NCI-H1048 (cell line): ENCODE results near the gene TAB2.
"Not testable (repeated sequence)": the region's sequence is repeated elsewhere in the genome, so short reads cannot be mapped to it uniquely, and the experiment has no call there.

Experiments used
- DNase-seq: peaks from one replicate; lab custom pipeline; 2025; lab: John Stamatoyannopoulos, UW

TAB2 gene

DNA sequence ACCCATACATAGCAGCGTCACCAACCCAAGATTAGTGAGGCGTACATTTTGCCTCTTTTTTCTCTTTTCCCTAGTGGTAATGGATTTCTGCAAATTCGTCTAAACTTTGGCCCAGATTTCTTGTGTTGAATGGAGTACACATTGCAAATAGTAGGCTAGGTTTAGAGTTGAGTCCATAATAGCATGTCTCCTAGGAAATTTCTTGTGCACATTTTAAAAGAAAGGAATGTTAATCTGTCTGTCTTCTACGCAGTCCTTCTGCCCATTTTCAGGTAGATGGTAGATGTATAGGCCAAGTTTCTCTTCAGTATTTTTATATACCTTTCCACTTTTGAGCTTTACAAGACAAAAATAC is 15.7 kb downstream of the TAB2 start:
- DNase-seq, result no peak

DNA sequence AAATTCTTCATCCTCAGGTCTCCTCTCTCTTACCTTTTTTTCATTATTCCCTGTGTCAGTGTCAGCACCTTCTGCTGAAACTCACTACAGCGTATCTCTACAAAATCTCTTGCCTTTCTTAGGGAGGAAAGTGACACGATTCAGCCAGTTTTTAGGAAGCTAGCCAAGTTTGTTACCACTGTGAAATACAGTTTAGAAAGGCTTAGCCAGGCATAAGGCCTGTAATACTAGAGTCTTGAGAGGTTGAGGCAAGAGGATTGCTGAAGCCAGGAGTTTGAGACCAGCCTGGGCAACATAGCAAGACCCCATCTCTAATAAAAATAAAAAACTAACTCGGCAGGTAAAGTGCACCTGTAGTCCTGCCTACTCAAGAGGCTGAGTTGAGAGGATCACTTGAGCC is 16.7 kb downstream of the TAB2 start:
- no peak for DNase-seq

DNA sequence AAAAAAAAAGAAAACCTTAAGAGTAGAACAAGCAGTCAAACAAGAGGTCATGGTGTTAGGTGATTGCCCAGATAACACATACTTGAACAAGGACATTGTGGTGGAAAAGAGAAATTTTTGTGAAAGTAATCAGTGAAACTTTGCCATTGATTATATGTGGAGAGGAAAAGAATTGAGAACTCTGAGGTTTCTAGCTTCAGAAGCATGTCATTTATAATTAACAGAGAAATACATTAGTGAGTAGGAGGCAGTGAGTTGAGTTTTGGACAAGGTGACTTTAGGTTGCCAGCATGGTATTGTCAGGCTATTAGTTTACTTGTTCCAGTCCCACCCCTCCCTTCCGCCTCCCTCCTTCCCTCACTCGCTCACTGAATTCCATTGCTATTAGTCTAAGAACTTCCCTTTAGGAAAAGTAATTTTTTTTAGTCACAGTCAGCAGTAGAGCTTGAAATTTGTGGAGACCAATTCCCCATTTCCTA is 17.2 kb downstream of the TAB2 start:
- no peak for DNase-seq

DNA sequence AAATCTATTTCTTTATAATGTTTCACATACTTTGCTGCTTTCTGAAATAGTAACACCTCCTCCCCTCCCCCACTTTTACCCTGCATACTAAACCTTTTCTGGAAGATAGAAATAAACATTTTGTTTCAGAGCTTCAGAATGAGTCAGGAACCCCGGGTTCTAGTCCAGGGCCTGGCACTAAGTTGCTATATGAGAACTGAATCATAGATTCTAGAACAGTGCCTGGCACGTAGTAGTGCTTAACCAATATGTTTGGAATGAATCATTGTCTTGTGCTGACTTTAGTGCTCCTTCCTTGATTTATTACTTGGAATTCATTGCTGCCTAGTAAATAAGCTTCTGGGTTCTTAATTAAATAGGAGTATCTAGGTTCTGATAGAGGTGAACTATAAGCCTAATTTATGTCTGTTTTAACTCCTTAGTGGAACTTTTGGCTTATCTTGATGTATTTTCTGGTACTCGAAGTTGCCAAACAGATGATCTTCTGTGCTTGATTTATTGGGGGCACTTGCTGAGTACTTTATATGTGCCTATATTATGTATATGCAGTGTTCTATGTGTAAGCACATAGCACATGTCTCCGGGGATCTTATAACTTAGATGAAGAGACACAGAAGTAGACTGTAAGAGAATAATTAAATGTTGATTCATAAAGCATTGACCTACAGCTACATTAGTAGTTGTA is 18.6 kb downstream of the TAB2 start:
- no peak for DNase-seq

DNA sequence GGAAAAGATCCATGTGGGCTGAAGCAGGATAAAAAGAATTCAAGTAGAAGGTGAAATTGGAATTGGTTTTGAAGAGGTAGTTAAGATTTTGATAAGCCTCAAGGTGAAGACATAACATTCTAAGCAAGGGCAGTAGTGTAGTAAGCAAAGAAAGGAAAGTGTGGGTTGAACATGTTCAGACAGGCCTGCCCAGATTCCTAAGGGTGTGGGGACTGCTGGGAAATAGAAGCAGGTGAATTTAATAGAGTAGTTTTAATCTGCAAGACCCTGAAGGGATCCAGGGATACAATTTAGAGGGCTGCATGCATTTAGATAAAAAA is 19.1 kb downstream of the TAB2 start:
- DNase-seq, result no peak

DNA sequence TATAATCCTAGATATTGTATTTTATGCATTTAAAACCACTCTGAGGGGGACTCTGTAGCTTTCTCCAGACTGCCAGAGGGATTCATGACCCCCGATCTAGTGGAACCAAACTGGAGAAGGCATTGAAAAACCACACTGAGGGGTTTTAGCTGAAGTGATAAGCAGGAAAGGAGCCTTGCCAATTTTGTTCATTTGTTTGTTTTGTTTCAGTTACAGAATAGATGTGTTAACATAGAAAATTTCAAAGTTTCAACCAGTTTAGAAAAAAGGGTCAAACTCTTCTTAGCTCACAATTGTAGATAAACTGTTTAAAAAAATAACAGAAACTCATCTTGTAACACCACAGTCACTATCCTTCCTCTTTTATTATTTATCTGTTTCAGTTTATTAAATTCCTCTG is 19.8 kb downstream of the TAB2 start:
- no peak for DNase-seq

DNA sequence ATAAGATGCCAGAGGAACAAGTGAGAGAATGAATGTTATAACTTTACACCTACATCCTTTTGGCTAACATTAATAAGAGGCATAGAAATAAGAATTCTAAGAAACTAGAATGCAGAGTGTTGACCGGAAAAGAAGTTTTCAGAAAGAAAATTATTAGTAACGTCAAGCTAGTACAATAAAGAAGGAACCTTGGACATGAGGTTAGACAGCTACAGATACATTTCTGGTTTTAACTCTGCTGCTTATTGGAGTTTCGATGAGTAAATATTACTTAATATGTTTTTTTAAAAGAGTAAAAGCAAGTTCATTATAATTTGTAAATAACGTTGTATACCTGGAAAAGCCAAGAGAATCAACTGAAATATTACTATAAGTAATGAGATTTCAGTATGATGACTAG is 22.7 kb downstream of the TAB2 start:
- no peak for DNase-seq

DNA sequence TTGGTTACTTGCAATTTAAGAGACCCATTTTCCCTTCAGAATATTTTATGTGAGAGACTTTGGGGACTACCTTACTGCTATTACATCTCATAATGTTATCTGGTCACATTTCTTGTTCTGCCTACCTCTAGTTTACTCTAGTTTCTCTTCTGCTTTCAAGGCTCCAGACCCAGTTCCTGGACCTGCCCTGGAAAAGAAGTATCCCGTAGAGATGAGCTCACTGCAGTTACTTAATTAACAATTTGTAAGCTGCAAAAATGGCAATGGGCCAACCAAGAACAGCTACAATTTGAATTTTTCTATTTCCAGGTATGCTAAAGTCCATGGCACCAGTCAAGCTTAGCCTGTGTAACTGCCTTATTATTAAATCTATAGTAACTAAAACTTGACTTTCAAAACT is 25.0 kb downstream of the TAB2 start:
- no peak for DNase-seq

DNA sequence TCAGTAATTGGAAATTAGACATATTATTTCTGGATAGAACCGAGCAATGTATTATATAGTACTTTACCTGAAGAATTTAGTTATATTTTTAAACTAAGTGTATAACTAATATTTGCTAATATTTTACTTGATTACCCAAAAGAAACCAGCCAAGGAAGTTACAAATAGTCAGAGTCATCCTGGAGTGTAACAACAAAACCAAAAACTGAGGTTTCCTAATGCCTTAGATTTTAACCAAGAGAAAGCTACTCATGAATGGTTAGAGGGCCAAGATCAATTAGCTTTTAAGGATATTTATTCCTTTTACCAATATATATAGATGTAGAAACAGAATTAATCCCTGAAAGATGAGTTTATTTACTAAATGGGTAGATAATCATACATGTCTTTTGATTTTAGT is 26.0 kb downstream of the TAB2 start:
- no peak for DNase-seq

DNA sequence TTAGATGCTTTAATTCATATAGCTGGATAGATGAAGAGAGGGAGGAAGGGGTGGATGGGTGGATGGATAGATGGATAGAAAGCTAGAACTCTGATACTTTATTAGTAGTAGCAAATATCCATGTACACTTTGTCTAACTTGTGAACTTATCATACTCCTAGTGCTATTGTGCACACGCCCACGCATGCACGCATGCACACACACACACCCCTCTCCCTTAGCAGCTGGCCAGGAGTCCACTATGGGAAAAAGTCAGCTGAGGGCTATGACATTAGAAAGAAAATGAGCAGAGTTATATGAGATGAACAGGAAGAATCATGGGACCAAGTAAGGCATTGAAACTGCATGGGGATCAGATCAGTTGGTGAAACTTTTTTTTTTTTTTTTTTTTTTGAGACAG is 28.6 kb downstream of the TAB2 start:
- DNase-seq, result no peak

DNA sequence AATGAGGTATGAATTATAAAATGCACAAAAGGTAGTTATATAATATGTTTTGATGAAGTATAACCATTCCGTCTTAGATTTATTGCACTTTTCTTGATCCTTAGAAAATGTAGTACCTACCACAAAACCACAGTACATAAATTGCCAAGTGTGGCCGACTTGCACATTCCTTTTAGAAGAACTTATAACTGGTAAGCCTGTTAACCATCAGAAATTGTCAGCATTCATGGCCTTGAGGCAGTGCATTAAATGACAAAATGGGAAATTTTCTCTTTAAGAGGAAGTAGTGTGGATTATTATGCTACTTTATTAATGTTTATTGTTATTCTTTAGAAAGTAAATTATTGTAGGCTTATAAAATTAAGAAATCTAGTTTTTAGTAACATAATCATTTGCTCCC is 29.6 kb downstream of the TAB2 start:
- DNase-seq, result no peak

DNA sequence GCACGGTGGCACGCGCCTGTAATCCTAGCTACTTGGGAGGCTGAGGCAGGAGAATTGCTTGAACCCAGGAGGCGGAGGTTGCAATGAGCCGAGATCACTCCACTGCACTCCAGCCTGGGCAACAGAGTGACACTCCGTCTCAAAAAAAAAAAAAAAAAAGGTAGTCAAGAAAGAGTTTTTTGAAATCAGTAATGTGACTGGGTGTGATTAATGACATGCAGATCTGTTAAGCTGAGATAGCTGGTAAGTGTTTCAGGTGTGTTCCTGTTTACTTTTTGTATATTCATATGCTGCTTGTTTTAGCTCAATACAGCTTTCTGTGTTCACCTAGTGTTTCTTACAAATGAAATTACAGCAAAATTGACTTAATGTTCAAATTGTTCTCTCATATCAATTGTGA is 31.8 kb downstream of the TAB2 start:
- not testable (repeated sequence) for DNase-seq

DNA sequence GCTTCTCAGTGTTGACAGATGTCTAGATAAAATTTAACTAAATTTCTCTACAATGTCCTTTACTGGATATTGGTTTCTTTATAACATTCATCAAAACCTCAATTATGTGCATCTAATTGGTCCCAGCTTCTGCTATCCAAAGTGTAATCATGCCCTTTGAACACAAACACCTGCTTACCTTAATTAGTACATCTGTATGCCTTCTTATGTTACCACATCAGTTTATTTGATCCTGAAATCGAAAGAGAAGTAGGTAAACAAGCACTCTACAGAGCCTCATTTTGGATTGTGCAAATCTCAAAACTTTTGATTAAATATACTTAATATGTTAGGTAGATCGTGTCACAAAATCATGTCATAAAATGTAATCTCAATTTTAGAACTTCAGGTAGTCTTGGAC is 36.5 kb downstream of the TAB2 start:
- DNase-seq, result no peak

DNA sequence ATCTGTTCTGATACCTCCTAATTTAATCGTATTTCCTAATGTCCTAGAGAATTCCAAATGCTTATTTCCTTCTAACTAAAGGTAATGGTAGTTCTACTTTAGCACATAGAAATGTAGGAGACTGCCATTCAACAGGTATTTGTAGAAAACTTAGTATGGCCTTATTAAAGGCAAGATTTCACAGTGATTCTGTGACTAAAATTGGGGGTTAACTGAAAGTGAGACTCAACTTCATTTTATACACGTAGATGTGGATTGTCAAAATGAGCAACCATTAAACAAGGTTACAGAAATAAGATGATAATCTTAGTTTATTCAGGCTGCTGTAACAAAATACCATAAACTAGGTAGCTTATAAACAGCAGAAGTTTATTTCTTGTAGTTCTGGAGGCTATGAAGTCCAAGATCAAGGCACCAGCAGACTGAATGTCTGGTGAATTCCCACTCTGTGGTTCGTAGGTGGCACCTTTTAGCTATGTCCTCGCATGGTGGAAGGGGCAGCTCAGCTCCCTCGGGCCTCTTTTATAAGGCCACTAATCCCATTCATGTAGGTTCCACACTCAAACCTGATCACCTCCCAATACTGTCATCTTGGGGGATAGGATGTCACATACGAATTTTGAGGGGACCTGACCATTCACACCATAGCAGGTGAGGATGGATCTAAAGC is 38.7 kb downstream of the TAB2 start:
- DNase-seq, result no peak

DNA sequence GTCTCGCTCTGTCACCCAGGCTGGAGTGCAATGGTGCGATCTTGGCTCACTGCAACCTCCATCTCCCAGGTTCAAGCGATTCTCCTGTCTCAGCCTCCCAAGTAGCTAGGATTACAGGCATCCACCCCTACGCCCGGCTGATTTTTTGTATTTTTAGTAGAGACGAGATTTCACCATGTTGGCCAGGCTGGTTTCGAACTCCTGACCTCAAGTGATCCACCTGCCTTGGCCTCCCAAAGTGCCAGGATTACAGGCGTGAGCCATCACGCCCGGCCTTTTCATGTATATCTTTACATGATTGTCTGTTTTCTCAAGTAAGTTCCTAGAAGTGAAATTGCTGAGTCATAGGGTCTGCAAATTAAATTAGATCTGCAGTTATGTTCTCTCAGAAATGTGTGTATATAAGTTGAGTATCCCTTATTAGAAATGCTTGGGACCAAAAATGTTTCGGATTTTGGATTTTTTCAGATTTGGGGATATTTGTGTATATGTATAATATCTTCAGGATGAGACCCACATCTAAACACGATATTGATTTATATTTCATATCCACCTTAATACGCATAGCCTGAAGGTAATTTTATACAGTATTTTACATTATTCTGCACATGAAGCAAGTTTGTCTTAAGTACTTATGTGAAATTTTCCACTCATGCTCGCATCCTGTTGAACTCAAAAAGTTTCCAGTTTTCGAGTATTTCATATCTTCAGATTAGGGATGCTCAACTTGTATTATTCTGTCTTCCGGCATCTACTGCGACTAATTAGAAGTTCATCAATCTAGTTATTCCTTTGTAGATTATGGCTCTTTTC is 40.4 kb downstream of the TAB2 start:
- DNase-seq, result no peak

DNA sequence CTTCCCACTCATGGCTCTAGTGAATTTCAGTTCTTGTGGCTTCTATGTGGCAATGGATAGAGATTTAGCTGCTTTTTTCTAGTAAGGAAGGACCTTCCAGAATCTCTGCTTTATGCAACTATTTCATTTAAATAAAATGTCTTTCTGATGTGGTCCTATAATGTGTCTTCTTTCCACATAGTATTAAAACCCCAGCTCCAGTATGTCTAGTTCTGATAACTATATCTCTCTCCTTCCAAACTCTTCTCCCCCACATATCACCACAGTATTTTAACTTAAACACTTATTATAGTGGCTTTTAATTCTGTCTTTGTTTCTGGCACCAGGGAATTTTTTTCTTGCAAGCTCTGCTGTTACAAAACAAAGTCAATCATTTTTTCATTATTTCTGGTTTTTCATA is 41.9 kb downstream of the TAB2 start:
- no peak for DNase-seq

DNA sequence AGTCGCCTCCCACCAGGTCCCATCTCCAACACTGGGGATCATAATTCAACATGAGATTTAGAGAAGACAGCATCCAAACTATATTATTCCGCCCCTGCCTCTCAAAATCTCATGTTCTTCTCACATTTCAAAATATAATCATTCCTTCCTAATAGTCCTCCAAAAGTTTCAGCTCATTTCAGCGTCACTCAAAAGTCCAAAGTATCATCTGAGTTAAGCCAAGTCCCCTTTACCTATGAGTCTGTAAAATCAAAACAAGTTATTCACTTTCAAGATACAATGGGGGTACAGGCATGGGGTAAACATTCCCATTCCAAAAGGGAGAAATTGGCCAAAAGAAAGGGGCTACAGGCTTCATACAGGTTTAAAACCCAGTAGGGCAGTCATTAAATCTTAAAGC is 43.0 kb downstream of the TAB2 start:
- DNase-seq, result no peak

DNA sequence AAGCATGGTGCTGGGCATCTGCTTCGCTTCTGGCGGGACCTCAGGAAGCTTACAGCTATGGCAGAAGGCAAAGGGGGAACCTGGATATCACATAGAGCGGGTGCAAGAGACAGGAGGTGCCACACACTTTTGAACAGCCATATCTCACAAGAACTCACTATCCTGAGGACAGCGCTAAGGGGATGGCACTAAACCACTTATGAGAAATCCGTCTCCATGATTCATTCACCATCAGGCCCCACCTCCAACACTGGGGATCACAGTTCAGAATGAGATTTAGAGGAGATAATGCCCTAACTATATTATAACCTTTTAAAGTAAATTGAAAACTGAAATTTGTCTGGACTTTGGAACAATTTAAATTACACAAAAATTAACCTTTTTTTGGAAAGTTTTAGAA is 44.8 kb downstream of the TAB2 start:
- no peak for DNase-seq

DNA sequence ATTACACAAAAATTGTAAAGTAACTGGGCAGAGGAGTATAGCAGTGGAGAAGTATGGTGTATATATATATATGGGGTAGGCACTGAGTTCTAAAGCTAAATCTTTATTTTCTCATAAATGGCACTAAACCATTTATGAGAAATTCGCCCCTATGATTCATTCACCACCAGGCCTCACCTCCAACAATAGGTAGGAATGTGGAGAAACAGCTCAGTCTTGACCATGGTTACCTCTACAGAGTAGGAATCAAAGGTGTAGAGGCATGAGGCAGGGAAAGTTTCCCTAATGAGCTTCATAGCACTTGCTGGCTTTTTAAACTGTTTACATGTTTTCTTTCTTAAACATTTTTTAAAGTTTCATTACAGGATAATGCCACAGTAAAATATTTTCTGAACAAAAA is 45.6 kb downstream of the TAB2 start:
- no peak for DNase-seq

DNA sequence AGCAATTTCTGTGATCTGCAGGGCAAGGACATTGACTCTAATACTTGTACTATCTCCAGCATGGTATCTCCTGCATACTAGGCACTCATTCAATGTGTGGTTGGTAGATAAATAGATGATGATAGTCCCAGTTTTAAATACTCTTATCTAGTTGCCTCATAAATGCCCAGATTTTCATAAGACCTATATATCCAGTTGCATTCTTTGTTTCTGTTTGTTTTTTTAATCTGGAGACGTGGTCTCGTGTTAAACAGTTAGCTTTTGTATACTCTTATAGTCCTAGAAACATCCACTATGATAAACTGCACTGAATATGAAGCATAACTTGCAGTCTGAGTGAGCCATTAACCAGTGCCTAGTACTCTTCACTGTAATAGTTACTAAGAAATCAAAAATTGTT is 47.0 kb downstream of the TAB2 start:
- no peak for DNase-seq

DNA sequence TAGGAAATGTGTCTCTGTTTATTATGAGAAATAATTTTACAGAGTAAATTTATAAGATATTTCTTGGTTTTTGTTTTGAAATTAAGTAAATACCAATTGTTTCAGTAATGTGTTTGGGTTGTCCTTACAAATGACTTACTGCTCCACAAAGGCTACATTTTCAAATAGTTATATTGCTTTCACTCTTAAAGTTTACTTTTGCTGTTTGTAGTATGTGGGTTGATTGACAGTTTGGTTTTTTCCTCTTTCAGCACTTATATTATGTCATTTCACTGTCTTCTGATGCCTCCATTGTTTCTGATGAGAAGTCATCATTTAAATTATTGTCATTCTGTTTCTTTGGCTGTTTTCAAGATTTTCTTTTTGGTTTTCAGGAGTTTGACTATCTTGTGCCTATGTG is 47.7 kb downstream of the TAB2 start:
- DNase-seq, result no peak

DNA sequence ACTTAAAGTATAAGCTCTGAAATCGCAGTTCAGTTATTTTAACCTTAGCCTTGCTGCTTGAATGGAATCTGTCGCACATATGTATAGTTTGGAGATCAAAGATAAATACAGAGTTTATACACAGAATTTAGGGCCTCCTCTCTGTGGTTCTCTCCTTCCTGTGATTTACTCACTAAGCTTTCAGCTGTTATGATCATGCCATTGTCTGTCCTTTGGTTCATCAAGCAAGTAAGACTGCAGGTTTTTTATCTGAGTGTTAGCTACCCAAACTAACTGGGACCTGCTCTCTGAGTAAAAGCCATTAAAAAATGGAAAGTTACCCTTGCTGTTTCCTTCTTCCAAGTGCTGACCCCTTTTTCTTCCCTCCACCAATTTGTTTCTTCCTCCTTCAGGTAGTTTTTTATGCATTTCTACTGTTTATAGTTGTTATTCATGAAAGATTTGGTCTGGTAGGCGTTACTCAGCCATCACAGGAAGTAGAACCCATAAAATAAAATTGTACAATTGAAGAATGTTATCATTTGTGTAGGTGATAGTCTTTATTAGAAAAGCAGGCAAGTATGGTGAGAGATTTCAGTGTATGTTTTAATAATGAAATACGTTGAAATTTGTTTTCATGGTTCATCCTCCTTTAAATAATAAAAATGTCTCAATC is 48.9 kb downstream of the TAB2 start:
- DNase-seq, result no peak

DNA sequence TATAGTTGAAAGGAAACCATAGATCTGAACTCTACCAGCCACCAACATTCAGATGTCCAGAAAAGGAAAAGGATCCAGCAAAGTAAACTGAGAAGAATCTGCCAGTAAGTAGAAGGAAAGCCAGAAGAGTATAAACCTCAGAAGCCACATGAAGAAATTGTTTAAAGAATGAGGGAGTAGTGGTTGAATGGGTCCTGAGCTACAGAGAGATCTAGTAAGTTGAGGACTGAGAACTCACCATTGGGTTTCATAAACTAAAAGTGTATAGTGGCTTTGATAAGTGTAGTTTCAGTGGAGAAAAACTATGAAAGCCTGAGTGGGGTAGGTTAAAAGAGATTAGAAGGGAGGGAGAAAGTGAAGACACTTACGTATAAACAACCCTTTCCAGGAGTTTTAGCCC is 50.6 kb downstream of the TAB2 start:
- no peak for DNase-seq
